ENCODE data around the gene ABCC4. TPM values are rescaled to one million over a fixed set of nuclear protein-coding genes. Genes with fewer than 3 reads are reported as not detected.

The ABCC4 gene
- total RNA-seq, 1 donor from 2014 or later = 21.8 TPM

- TF ChIP-seq CTCF (conservative IDR thresholded peaks at IDR 0.05) = no peak
- H3K4me3 Mint-ChIP-seq = no peak overlapping the region
- no peaks in the 10 kb centered on the region for H3K27me3 Mint-ChIP-seq (ENCODE audit: low read depth)
- no peak for DNase-seq (ENCODE audit: low read depth, low spot score)
- no peaks in the 10 kb centered on the region for H3K9me3 Mint-ChIP-seq
- no peaks in the 10 kb centered on the region for H3K4me1 Mint-ChIP-seq
- no peak overlapping the region for H3K27ac Mint-ChIP-seq (ENCODE audit: unreplicated experiment)
- H3K36me3 Mint-ChIP-seq (ENCODE audit: low read depth) = no peaks in the 10 kb centered on the region
These were observed 36.3 kb upstream of the ABCC4 start for GRCh38 chr13:95337597-95337996.

GRCh38 chr13:95335667-95336066, 34.4 kb upstream of the ABCC4 start:
- H3K9me3 Mint-ChIP-seq = peaks cover 3% of the 10 kb centered on the region
- H3K36me3 Mint-ChIP-seq (ENCODE audit: low read depth) = no peaks in the 10 kb centered on the region
- H3K4me1 Mint-ChIP-seq = no peaks in the 10 kb centered on the region
- no peak overlapping the region for H3K4me3 Mint-ChIP-seq
- H3K27me3 Mint-ChIP-seq (ENCODE audit: low read depth) = no peaks in the 10 kb centered on the region
- no peak overlapping the region for H3K27ac Mint-ChIP-seq (ENCODE audit: unreplicated experiment)
- DNase-seq (ENCODE audit: low read depth, low spot score) = no peak
- no peak for TF ChIP-seq CTCF (conservative IDR thresholded peaks at IDR 0.05)

DNA sequence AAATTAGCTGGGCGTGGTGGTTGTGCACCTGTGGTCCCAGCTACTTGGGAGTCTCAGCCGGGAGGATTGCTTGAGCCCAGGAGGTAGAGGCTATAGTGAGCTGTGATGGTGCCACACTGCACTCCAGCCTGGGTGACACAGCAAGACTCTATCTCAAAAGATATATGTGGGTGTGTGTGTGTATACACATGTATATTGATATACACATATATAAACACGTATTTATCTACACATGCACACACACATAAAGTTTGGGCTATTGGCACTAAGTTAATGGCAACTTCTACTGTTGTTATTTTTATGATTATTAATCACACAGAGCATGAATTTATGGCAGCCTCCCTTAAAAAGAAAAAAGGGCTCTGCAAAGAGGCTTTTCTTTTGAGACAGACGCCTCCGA, 27.1 kb upstream of the ABCC4 start:
- peak overlapping the region; percentile 12 for H3K27ac Mint-ChIP-seq (ENCODE audit: unreplicated experiment)
- peaks cover 26% of the 10 kb centered on the region for H3K4me1 Mint-ChIP-seq
- no peaks in the 10 kb centered on the region for H3K27me3 Mint-ChIP-seq (ENCODE audit: low read depth)
- no peak for TF ChIP-seq CTCF (conservative IDR thresholded peaks at IDR 0.05)
- no peak overlapping the region for H3K4me3 Mint-ChIP-seq
- peaks cover 3% of the 10 kb centered on the region for H3K9me3 Mint-ChIP-seq
- H3K36me3 Mint-ChIP-seq (ENCODE audit: low read depth) = no peaks in the 10 kb centered on the region
- DNase-seq (ENCODE audit: low read depth, low spot score) = no peak

DNA sequence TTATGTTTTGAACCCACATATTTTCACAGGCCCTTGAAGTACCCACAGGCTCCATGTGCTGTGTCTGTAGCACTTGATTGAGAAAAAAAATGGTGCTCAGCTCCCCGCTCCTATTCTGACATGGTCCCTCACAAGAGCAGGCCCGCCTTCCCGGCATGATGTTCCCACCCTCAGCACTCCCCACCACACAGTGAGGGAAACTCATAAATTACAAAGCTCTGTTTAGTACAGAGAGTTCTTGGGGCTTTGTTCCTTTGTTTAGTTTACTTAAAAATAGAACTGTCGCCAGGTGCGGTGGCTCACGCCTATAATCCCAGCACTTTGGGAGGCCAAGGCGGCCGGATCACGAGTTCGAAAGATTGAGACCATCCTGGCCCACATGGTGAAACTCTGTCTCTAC, 25.9 kb upstream of the ABCC4 start:
- no peaks in the 10 kb centered on the region for H3K36me3 Mint-ChIP-seq (ENCODE audit: low read depth)
- no peak for DNase-seq (ENCODE audit: low read depth, low spot score)
- TF ChIP-seq CTCF (conservative IDR thresholded peaks at IDR 0.05) = no peak
- H3K27me3 Mint-ChIP-seq (ENCODE audit: low read depth) = no peaks in the 10 kb centered on the region
- H3K4me1 Mint-ChIP-seq = peaks cover 26% of the 10 kb centered on the region
- H3K4me3 Mint-ChIP-seq = no peak overlapping the region
- no peak overlapping the region for H3K27ac Mint-ChIP-seq (ENCODE audit: unreplicated experiment)
- peaks cover 3% of the 10 kb centered on the region for H3K9me3 Mint-ChIP-seq

DNA sequence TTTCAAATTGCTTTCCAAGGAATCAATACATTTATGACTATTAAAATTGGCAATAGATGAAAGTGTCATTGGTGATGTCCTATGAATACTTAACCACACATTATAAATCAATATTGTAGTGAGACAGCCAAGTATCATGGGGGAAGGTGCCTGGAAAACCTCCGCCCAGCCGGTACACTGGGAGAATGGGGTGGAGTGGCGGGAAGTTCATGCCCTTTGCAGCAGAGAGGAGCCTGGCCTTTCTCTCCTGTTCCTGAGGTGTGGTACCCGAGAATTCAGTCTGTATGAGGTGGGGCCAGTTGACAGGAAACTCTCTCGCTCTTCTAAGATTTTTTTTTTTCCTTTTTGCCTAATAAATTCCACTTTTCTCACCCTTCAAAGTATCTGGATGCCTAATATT, 25.4 kb upstream of the ABCC4 start:
- Mint-ChIP-seq H3K27me3 (ENCODE audit: low read depth) (no peaks in the 10 kb centered on the region), H3K4me1 (peaks cover 26% of the 10 kb centered on the region), H3K36me3 (ENCODE audit: low read depth) (no peaks in the 10 kb centered on the region), H3K4me3 (no peak overlapping the region), H3K27ac (ENCODE audit: unreplicated experiment) (no peak overlapping the region), H3K9me3 (peaks cover 3% of the 10 kb centered on the region)
- TF ChIP-seq CTCF (conservative IDR thresholded peaks at IDR 0.05) = no peak
- no peak for DNase-seq (ENCODE audit: low read depth, low spot score)

GRCh38 chr13:95325485-95325884, 24.2 kb upstream of the ABCC4 start:
- DNase-seq (ENCODE audit: low read depth, low spot score) = no peak
- TF ChIP-seq CTCF (conservative IDR thresholded peaks at IDR 0.05) = no peak
- Mint-ChIP-seq H3K9me3 (no peaks in the 10 kb centered on the region), H3K27ac (ENCODE audit: unreplicated experiment) (no peak overlapping the region), H3K4me1 (peaks cover 26% of the 10 kb centered on the region), H3K27me3 (ENCODE audit: low read depth) (no peaks in the 10 kb centered on the region), H3K4me3 (no peak overlapping the region), H3K36me3 (ENCODE audit: low read depth) (no peaks in the 10 kb centered on the region)
